ENCODE results near the gene SLC26A1.
A peak's percentile ranks its signal among the peaks of the same experiment; 100 is the strongest.
"Not testable (repeated sequence)": the region's sequence is repeated elsewhere in the genome, so short reads cannot be mapped to it uniquely, and the experiment has no call there.

SLC26A1 gene

DNA sequence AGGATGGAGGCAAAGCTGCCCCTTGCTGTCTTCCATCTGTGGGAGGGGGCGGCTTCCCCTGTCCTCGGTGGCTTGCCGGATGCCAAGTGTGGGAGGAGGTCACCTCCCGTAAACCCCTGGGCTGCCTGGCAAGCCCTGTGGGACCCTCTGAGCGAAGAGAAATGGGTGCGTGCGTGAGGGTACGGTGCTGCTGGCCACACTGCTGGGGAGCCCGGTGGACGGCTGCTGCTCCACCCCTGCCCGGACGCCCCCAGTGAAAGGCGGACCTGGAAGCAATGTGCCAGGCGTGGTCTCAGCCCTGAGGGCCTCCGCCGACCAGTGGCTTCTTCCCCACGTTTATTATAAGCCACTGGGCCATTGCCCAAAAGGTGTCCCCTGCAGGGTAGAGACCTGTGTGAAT lies 10.9 kb downstream of the SLC26A1 start:
- Histone ChIP-seq H3K9ac (ENCODE audit: low read length) (no peak overlapping the region), H3K4me1 (ENCODE audit: control insufficient read depth, insufficient read depth, low read length) (peaks cover 36% of the 10 kb centered on the region), H3K36me3 (ENCODE audit: control insufficient read depth, insufficient read depth, low read length, severe bottlenecking) (no peaks in the 10 kb centered on the region), H3K4me3 (ENCODE audit: low read length) (no peak overlapping the region), H3K9me3 (ENCODE audit: control insufficient read depth, low read length) (no peaks in the 10 kb centered on the region), H3K27me3 (replicated peaks; ENCODE audit: control insufficient read depth, insufficient read depth, low read length) (no peaks in the 10 kb centered on the region)
- no peak for DNase-seq (ENCODE audit: low read depth)

DNA sequence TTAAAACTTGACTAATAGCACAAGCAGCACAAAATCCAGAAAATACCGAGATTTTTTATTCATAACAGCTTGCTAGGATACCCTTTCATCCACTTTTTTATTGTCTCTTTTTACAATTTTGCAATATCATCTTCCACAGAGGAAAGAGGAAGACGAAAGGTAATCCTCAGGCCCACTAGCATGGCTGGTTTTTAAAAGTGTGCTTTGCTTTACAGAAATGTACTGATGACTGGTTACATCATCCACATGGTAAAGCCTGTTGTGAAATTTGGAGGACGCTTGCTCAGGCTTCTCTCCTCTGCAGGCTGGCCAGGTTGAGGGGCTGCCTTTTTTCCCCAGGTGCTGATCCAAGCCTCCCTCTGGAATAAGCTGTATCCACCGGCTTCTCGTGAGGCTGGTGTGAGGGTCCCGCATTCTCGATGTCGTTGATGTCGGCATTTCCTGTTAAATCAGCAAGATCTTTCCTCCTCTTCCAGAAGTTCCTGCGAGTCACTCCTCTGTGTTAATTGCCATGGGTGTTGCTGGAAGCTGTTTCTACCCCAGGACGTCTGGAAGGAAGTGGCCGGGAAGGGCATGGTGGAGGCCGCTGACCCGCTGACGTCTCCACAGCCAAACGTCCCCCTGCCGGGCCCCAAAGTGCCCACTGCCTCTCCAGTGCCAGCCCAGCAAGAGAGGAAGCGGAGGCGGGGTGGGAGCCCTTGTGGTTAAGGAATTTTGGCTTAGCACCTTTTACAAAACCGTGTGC lies 14.1 kb downstream of the SLC26A1 start:
- H3K4me1 ChIP-seq (ENCODE audit: control insufficient read depth, insufficient read depth, low read length): peaks cover 15% of the 10 kb centered on the region
- peak; percentile 80 for DNase-seq (ENCODE audit: low read depth)
- H3K9me3 ChIP-seq (ENCODE audit: control insufficient read depth, low read length): no peaks in the 10 kb centered on the region
- H3K36me3 ChIP-seq (ENCODE audit: control insufficient read depth, insufficient read depth, low read length, severe bottlenecking): no peaks in the 10 kb centered on the region
- no peaks in the 10 kb centered on the region for H3K27me3 ChIP-seq (replicated peaks; ENCODE audit: control insufficient read depth, insufficient read depth, low read length)
- no peak overlapping the region for H3K4me3 ChIP-seq (ENCODE audit: low read length)
- peak overlapping the region; percentile 54 for H3K9ac ChIP-seq (ENCODE audit: low read length)

DNA sequence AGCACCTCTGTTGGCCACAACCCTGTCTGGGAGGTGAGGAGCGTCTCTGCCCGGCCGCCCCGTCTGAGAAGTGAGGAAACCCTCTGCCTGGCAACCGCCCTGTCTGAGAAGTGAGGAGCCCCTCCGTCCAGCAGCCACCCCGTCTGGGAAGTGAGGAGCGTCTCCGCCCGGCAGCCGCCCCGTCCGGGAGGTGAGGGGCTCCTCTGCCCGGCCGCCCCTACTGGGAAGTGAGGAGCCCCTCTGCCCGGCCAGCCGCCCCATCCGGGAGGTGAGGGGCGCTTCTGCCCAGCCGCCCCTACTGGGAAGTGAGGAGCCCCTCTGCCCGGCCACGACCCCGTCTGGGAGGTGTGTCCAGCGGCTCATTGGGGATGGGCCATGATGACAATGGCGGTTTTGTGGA lies 17.2 kb downstream of the SLC26A1 start:
- H3K36me3 ChIP-seq (ENCODE audit: control insufficient read depth, insufficient read depth, low read length, severe bottlenecking); H3K4me3 ChIP-seq (ENCODE audit: low read length); H3K9me3 ChIP-seq (ENCODE audit: control insufficient read depth, low read length); H3K27me3 ChIP-seq (replicated peaks; ENCODE audit: control insufficient read depth, insufficient read depth, low read length); H3K9ac ChIP-seq (ENCODE audit: low read length); DNase-seq (ENCODE audit: low read depth): not testable (repeated sequence)
- H3K4me1 ChIP-seq (ENCODE audit: control insufficient read depth, insufficient read depth, low read length): peaks cover 28% of the 10 kb centered on the region

- Histone ChIP-seq H3K9me3 (ENCODE audit: control insufficient read depth, low read length) (no peaks in the 10 kb centered on the region), H3K4me1 (ENCODE audit: control insufficient read depth, insufficient read depth, low read length) (peaks cover 29% of the 10 kb centered on the region), H3K36me3 (ENCODE audit: control insufficient read depth, insufficient read depth, low read length, severe bottlenecking) (no peaks in the 10 kb centered on the region), H3K27me3 (replicated peaks; ENCODE audit: control insufficient read depth, insufficient read depth, low read length) (no peaks in the 10 kb centered on the region), H3K4me3 (ENCODE audit: low read length) (no peak overlapping the region), H3K9ac (ENCODE audit: low read length) (no peak overlapping the region)
- DNase-seq (ENCODE audit: low read depth): no peak
These were observed 18.5 kb downstream of the SLC26A1 start for GRCh38 chr4:974668-975067.

- Histone ChIP-seq H3K36me3 (ENCODE audit: control insufficient read depth, insufficient read depth, low read length, severe bottlenecking) (no peaks in the 10 kb centered on the region), H3K4me3 (ENCODE audit: low read length) (peak within 1 kb of the TSS; percentile 87), H3K9me3 (ENCODE audit: control insufficient read depth, low read length) (no peaks in the 10 kb centered on the region), H3K27me3 (replicated peaks; ENCODE audit: control insufficient read depth, insufficient read depth, low read length) (no peaks in the 10 kb centered on the region), H3K4me1 (ENCODE audit: control insufficient read depth, insufficient read depth, low read length) (peaks cover 20% of the 10 kb centered on the region), H3K9ac (ENCODE audit: low read length) (peak within 1 kb of the TSS; percentile 85)
- DNase-seq (ENCODE audit: low read depth): peak; percentile 97
These were observed 19.5 kb downstream of the SLC26A1 start, which contains the start of gene DGKQ for GRCh38 chr4:973431-974397. Gene DGKQ, minus strand, starts transcription at chr4:973569. Its CDS starts 87 bp downstream, at chr4:973482.

- Histone ChIP-seq H3K9ac (ENCODE audit: low read length) (peak overlapping the region; percentile 85), H3K4me1 (ENCODE audit: control insufficient read depth, insufficient read depth, low read length) (peaks cover 15% of the 10 kb centered on the region), H3K9me3 (ENCODE audit: control insufficient read depth, low read length) (no peaks in the 10 kb centered on the region), H3K27me3 (replicated peaks; ENCODE audit: control insufficient read depth, insufficient read depth, low read length) (no peaks in the 10 kb centered on the region), H3K4me3 (ENCODE audit: low read length) (peak overlapping the region; percentile 87), H3K36me3 (ENCODE audit: control insufficient read depth, insufficient read depth, low read length, severe bottlenecking) (no peaks in the 10 kb centered on the region)
- DNase-seq (ENCODE audit: low read depth): peak; percentile 64
These were observed 20.4 kb downstream of the SLC26A1 start for GRCh38 chr4:972651-973424.

- no peak for DNase-seq (ENCODE audit: low read depth)
- Histone ChIP-seq H3K36me3 (ENCODE audit: control insufficient read depth, insufficient read depth, low read length, severe bottlenecking) (no peaks in the 10 kb centered on the region), H3K4me3 (ENCODE audit: low read length) (peak overlapping the region; percentile 87), H3K27me3 (replicated peaks; ENCODE audit: control insufficient read depth, insufficient read depth, low read length) (no peaks in the 10 kb centered on the region), H3K4me1 (ENCODE audit: control insufficient read depth, insufficient read depth, low read length) (peaks cover 15% of the 10 kb centered on the region), H3K9ac (ENCODE audit: low read length) (peak overlapping the region; percentile 85), H3K9me3 (ENCODE audit: control insufficient read depth, low read length) (no peaks in the 10 kb centered on the region)
These were observed 21.3 kb downstream of the SLC26A1 start for GRCh38 chr4:971666-972500.

GRCh38 chr4:970854-971520 lies 22.2 kb downstream of the SLC26A1 start:
- Histone ChIP-seq H3K9me3 (ENCODE audit: control insufficient read depth, low read length) (no peaks in the 10 kb centered on the region), H3K36me3 (ENCODE audit: control insufficient read depth, insufficient read depth, low read length, severe bottlenecking) (peaks cover 9% of the 10 kb centered on the region), H3K9ac (ENCODE audit: low read length) (no peak overlapping the region), H3K4me3 (ENCODE audit: low read length) (no peak overlapping the region), H3K4me1 (ENCODE audit: control insufficient read depth, insufficient read depth, low read length) (peaks cover 15% of the 10 kb centered on the region), H3K27me3 (replicated peaks; ENCODE audit: control insufficient read depth, insufficient read depth, low read length) (no peaks in the 10 kb centered on the region)
- DNase-seq (ENCODE audit: low read depth): no peak

DNA sequence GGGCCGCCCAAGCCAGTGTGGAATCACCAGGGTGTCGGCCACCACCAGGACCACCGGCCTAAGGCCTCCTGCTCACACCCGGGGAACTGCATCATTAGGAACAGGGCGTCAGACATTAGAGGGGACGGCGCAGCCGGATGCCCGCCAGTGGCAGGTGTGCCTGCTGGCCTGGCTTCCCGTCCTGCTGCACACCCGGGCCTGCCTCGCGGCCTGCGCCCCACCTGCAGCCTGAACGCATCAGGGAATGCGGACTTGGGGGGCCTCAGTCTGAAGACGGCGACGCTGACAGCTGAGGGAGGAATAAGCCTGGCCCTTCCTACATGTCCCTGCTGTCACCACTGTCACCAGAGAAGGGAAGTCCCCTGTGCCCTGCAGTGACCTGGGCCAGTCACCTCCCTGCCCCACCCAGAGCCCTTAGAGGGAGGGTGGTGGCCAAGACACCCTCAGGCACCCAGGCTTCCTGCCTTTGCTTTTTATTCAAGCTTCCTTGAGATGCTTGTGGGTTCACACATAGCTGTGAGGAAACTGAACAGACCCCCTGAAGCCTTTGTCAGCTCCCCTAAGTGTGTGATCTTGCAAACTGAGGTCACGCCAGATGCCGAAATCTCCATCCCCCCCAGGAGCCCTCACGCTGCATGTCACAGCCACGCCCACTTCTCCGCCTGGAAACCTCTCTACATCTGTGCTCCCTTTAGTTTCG lies 23.0 kb downstream of the SLC26A1 start:
- Histone ChIP-seq H3K36me3 (ENCODE audit: control insufficient read depth, insufficient read depth, low read length, severe bottlenecking) (peaks cover 16% of the 10 kb centered on the region), H3K9ac (ENCODE audit: low read length) (no peak overlapping the region), H3K9me3 (ENCODE audit: control insufficient read depth, low read length) (no peaks in the 10 kb centered on the region), H3K4me1 (ENCODE audit: control insufficient read depth, insufficient read depth, low read length) (peaks cover 15% of the 10 kb centered on the region), H3K27me3 (replicated peaks; ENCODE audit: control insufficient read depth, insufficient read depth, low read length) (no peaks in the 10 kb centered on the region), H3K4me3 (ENCODE audit: low read length) (no peak overlapping the region)
- no peak for DNase-seq (ENCODE audit: low read depth)
